ENCODE results near the gene ADAM10. TPM values are rescaled to one million over a fixed set of nuclear protein-coding genes. Genes with fewer than 3 reads are reported as not detected.

The ADAM10 gene
- total RNA-seq, 1 experiment from 2014 or later = 159 TPM

- H3K4ac ChIP-seq (ENCODE audit: low read depth, low read length) = no peak overlapping the region
- H3K4me1 Mint-ChIP-seq = 0 out of 4 replicates have a peak, but pooled peaks cover 0 to 4% of the 10 kb centered on the region in 2 experiments
- H2BK12ac ChIP-seq (ENCODE audit: insufficient read length, low read depth, low read length) = no peak overlapping the region
- no peaks in the 10 kb centered on the region for H3K79me1 ChIP-seq (ENCODE audit: insufficient read depth, low read depth, low read length, poor library complexity, severe bottlenecking)
- no peak overlapping the region for H3K9ac ChIP-seq (ENCODE audit: extremely low read depth, insufficient read length, low read length)
- H3K79me2 ChIP-seq (ENCODE audit: insufficient read depth, low read length) = no peaks in the 10 kb centered on the region
- H2AK5ac ChIP-seq (ENCODE audit: insufficient read length, low read length) = no peak overlapping the region
- WGBS (ENCODE audit: extremely low coverage, insufficient read length, low lambda C conversion rate) = no CpG with 5 or more reads among the region's 7 CpGs
- no peak overlapping the region for H3K23ac ChIP-seq (ENCODE audit: insufficient read length, low read depth, low read length)
- no peak overlapping the region for H3K56ac ChIP-seq (ENCODE audit: insufficient read length, low read depth, low read length)
- no peak overlapping the region for H3K18ac ChIP-seq (ENCODE audit: insufficient read length, low read depth, low read length)
- H4K20me1 ChIP-seq (ENCODE audit: control insufficient read depth, insufficient read depth, insufficient read length) = no peaks in the 10 kb centered on the region
- H3K14ac ChIP-seq (ENCODE audit: insufficient read depth, low read length) = no peak overlapping the region
- no peaks in the 10 kb centered on the region for H3K23me2 ChIP-seq (ENCODE audit: insufficient read length, low read depth, low read length, poor library complexity, severe bottlenecking)
- no peak overlapping the region for H3K27ac ChIP-seq (ENCODE audit: insufficient read length, low read depth, low read length)
- H3K9me3 Mint-ChIP-seq = peaks cover 9 to 10% of the 10 kb centered on the region in 2 experiments; a peak in 4 of 5 replicates
- DNase-seq = no peak
- H4K8ac ChIP-seq (replicated peaks; ENCODE audit: insufficient read length, low read depth, low read length) = no peak overlapping the region
- no peak overlapping the region for H3T11ph ChIP-seq (ENCODE audit: low read length)
- H2BK15ac ChIP-seq (ENCODE audit: low read depth, low read length) = no peak overlapping the region
- no peak overlapping the region for H4K5ac ChIP-seq (ENCODE audit: insufficient read length, low read depth, low read length)
- H2BK20ac ChIP-seq (ENCODE audit: low read depth, low read length, poor library complexity, severe bottlenecking) = no peak overlapping the region
- H3K36me3 Mint-ChIP-seq (ENCODE audit: insufficient read depth in 1 of 3, low read depth in 3 of 3) = peaks cover 0 to 6% (median 6%) of the 10 kb centered on the region in 3 experiments; a peak in 4 of 7 replicates
- no peak overlapping the region for H2AFZ ChIP-seq (ENCODE audit: low read length)
- H2BK120ac ChIP-seq (ENCODE audit: low read depth, low read length, poor library complexity, severe bottlenecking) = no peak overlapping the region
- H3K27me3 ChIP-seq (ENCODE audit: insufficient read depth, low read length) = no peaks in the 10 kb centered on the region
- H4K91ac ChIP-seq (ENCODE audit: insufficient read length, low read depth, low read length) = no peak overlapping the region
- H3K27me3 Mint-ChIP-seq (ENCODE audit: low read depth) = no peaks in the 10 kb centered on the region
- H3K9me3 ChIP-seq (ENCODE audit: control insufficient read depth, low read depth, low read length) = no peaks in the 10 kb centered on the region
- H3K27ac Mint-ChIP-seq = no peak overlapping the region
- no peak overlapping the region for H2BK5ac ChIP-seq (ENCODE audit: insufficient read length, low read length)
- no peaks in the 10 kb centered on the region for H3K4me1 ChIP-seq (ENCODE audit: insufficient read depth, low read length)
- no peak overlapping the region for H3K4me2 ChIP-seq (ENCODE audit: insufficient read depth, insufficient read length, low read length)
- TF ChIP-seq CTCF (conservative IDR thresholded peaks at IDR 0.05) = peak; percentile 40
- H3K4me3 Mint-ChIP-seq = no peak overlapping the region
These were observed 11.0 kb upstream of the ADAM10 start for GRCh38 chr15:58760385-58761009.

Data from H9 (cell line).